HCT116 (cell line): ENCODE data around the gene SKAP1. TPM values are rescaled to one million over a fixed set of nuclear protein-coding genes. Genes with fewer than 3 reads are reported as not detected.

ENCODE experiments used
- ATAC-seq: fragments of 200-7000 bp; cut with Tn5 transposase; 2 replicates; pipeline ENCODE4 v1.9.1; 2020; ENCODE audit warnings: mild to moderate bottlenecking, moderate library complexity
- BruUV-seq: library from RNA; stranded (reverse); fragments of 400-500 nt; replicated peaks from 2 replicates; lab custom pipeline; 2021; lab: Mats Ljungman, UMichigan
- CTCF ChIA-PET: fragments of 300-600 bp; sonication (Branson Sonifier 250); formaldehyde crosslinking; loops from one replicate; lab custom pipeline; 2021; ENCODE audit warnings: antibody characterized with exemption; lab: Charles Lee
- POLR2A ChIA-PET: fragments of 300-600, 350-600 bp; sonication (Branson Sonifier 250); formaldehyde crosslinking; loops from one replicate; lab custom pipeline; 2021; ENCODE audit warnings: antibody characterized with exemption; lab: Charles Lee
- RAD21 ChIA-PET, 2 experiments: fragments of 300-600 bp; sonication (Branson Sonifier 250); formaldehyde crosslinking; loops; one replicate each; lab custom pipeline; 2023; ENCODE audit warnings: low total read pairs in 2 of 2; ENCODE audit not compliant: uncharacterized antibody in 2 of 2, unreplicated experiment in 2 of 2, low non-redundant PET in 1 of 2; lab: Charles Lee
- DNase-seq: peaks from one replicate; pipeline ENCODE4 v3.0.0-alpha.2; 2010; ENCODE audit warnings: low read depth, low spot score
- H2AFZ ChIP-seq: fragments of 200-600 bp; shearing (Covaris generic), sonication (generic); 2 replicates; pipeline ENCODE4 v1.6.1; 2017; ENCODE audit warnings: low read depth, mixed run types, mixed read lengths, antibody characterized with exemption, low read length; ENCODE audit not compliant: poor library complexity, severe bottlenecking
- H3K27ac ChIP-seq: 2 replicates; pipeline ENCODE4 v1.5.1; 2012; ENCODE audit warnings: low read depth, low read length
- H3K27me3 ChIP-seq: fragments of 200-600 bp; sonication (generic); 2 replicates; pipeline ENCODE4 v1.6.1; 2016; ENCODE audit warnings: mixed run types, low read length, mixed read lengths; ENCODE audit not compliant: insufficient read depth
- H3K36me3 ChIP-seq, 2 experiments: fragments of 200-500 bp in 1 of 2; fragments of 200-600 bp in 1 of 2; sonication (Bioruptor generic) in 1 of 2; sonication (generic) in 1 of 2; 2 replicates each; pipeline versions ENCODE4 v1.5.1 to v1.6.1; 2014 to 2016; ENCODE audit warnings: low read length in 2 of 2, inconsistent platforms in 1 of 2, mixed read lengths in 1 of 2, mixed run types in 1 of 2; ENCODE audit not compliant: insufficient read depth in 2 of 2, control insufficient read depth in 1 of 2
- H3K4me1 ChIP-seq, 2 experiments: fragments of 200-600 bp in 1 of 2; sonication (generic) in 1 of 2; 2 replicates each; pipeline versions ENCODE4 v1.5.1 to v1.6.1; 2012 to 2017; ENCODE audit warnings: low read length in 2 of 2, inconsistent platforms in 1 of 2, mild to moderate bottlenecking in 1 of 2, mixed read lengths in 1 of 2, mixed run types in 1 of 2, moderate library complexity in 1 of 2; ENCODE audit not compliant: insufficient read depth in 2 of 2, control insufficient read depth in 1 of 2
- H3K4me2 ChIP-seq: fragments of 200-600 bp; sonication (generic); 2 replicates; pipeline ENCODE4 v1.6.1; 2017; ENCODE audit warnings: mixed run types, low read length, mixed read lengths
- H3K4me3 ChIP-seq, 2 experiments: fragments of 200-600 bp in 1 of 2; sonication (generic) in 1 of 2; replicated peaks in 1 of 2; 2 replicates each; pipeline ENCODE4 v1.5.1; 2011 to 2016; ENCODE audit warnings: low read length in 2 of 2, control low read depth in 1 of 2, low read depth in 1 of 2, mild to moderate bottlenecking in 1 of 2, mixed read lengths in 1 of 2, mixed run types in 1 of 2
- H3K79me2 ChIP-seq: fragments of 200-600 bp; sonication (generic); 2 replicates; pipeline ENCODE4 v1.6.1; 2017; ENCODE audit warnings: mild to moderate bottlenecking, mixed run types, low read length, moderate library complexity, mixed read lengths; ENCODE audit not compliant: insufficient read depth
- H3K9ac ChIP-seq: fragments of 200-600 bp; sonication (generic); 2 replicates; pipeline ENCODE4 v1.6.1; 2016; ENCODE audit warnings: low read length, mixed read lengths
- H3K9me2 ChIP-seq: fragments of 200-600 bp; sonication (generic), shearing (Covaris generic); 2 replicates; pipeline ENCODE4 v1.6.1; 2017; ENCODE audit warnings: mixed run types, mild to moderate bottlenecking, moderate library complexity; ENCODE audit not compliant: insufficient read depth
- H3K9me3 ChIP-seq, 2 experiments: fragments of 200-500 bp in 1 of 2; fragments of 200-600 bp in 1 of 2; sonication (Bioruptor generic) in 1 of 2; sonication (generic) in 1 of 2; 2 replicates each; pipeline ENCODE4 v1.6.1; 2014 to 2017; ENCODE audit warnings: low read length in 2 of 2, mixed read lengths in 2 of 2, inconsistent platforms in 1 of 2, low read depth in 1 of 2, mild to moderate bottlenecking in 1 of 2, mixed run types in 1 of 2, moderate library complexity in 1 of 2; ENCODE audit not compliant: control insufficient read depth in 1 of 2, insufficient read depth in 1 of 2
- H4K20me1 ChIP-seq: fragments of 200-600 bp; sonication (generic), shearing (Covaris generic); 2 replicates; pipeline ENCODE4 v1.6.1; 2017; ENCODE audit warnings: mixed run types, mild to moderate bottlenecking, moderate library complexity; ENCODE audit not compliant: insufficient read depth
- ATF3 ChIP-seq: IDR thresholded peaks from 2 replicates; pipeline ENCODE4 v1.6.1; 2012
- CTCF ChIP-seq, 3 experiments: fragments of 200-600 bp in 1 of 3; sonication (generic) in 1 of 3; IDR thresholded peaks in 2 of 3; conservative IDR thresholded peaks in 1 of 3; 2 replicates each; pipeline ENCODE4 v1.5.1; 2012 to 2017; ENCODE audit warnings: low read depth in 2 of 3, low read length in 2 of 3, antibody characterized with exemption in 1 of 3, borderline replicate concordance in 1 of 3, control low read depth in 1 of 3, mild to moderate bottlenecking in 1 of 3, mixed read lengths in 1 of 3, mixed run types in 1 of 3, moderate library complexity in 1 of 3; ENCODE audit not compliant: insufficient read depth in 1 of 3
- EGR1 ChIP-seq: IDR thresholded peaks from 2 replicates; pipeline ENCODE4 v1.6.1; 2012; ENCODE audit warnings: low read depth
- FOSL1 ChIP-seq: IDR thresholded peaks from 2 replicates; pipeline ENCODE4 v1.6.1; 2012; ENCODE audit warnings: low read depth
- JUND ChIP-seq: IDR thresholded peaks from 2 replicates; pipeline ENCODE4 v1.6.1; 2012
- REST ChIP-seq: IDR thresholded peaks from 2 replicates; pipeline ENCODE4 v1.6.1; 2012; ENCODE audit warnings: low read depth
- SIN3A ChIP-seq: IDR thresholded peaks from 2 replicates; pipeline ENCODE4 v1.6.1; 2012; ENCODE audit warnings: low read depth
- SP1 ChIP-seq: IDR thresholded peaks from 2 replicates; pipeline ENCODE4 v1.6.1; 2012; ENCODE audit warnings: low read depth
- SRF ChIP-seq: IDR thresholded peaks from 2 replicates; pipeline ENCODE4 v1.6.1; 2012; ENCODE audit warnings: low read depth
- TCF7L2 ChIP-seq: IDR thresholded peaks from 2 replicates; pipeline ENCODE4 v1.7.0; 2011; ENCODE audit warnings: borderline replicate concordance, inconsistent platforms; ENCODE audit not compliant: insufficient read depth, insufficient read length; ENCODE audit errors: extremely low read depth
- YY1 ChIP-seq: IDR thresholded peaks from 2 replicates; pipeline ENCODE4 v1.6.1; 2011; ENCODE audit warnings: low read length, low read depth, moderate library complexity, mild to moderate bottlenecking; ENCODE audit not compliant: insufficient replicate concordance; ENCODE audit errors: extremely low read depth
- intact Hi-C: fragments of 100-400 bp; cut with micrococcal nuclease; formaldehyde crosslinking; loops from 2 replicates; pipeline ENCODE4 v1.10.0; 2022
- total RNA-seq: library from RNA; stranded (reverse); gene quantifications from one replicate; pipeline ENCODE4 v1.2.1, GENCODE V29; 2021; ENCODE audit not compliant: unreplicated experiment

SKAP1 gene
- total RNA-seq, 1 experiment from 2014 or later: 12.4 TPM

GRCh38 chr17:48174833-48175523 is 255.0 kb downstream of the SKAP1 start:
- Histone ChIP-seq H3K4me3 (no peak overlapping the region), H3K4me1 (no peaks in the 10 kb centered on the region), H3K4me2 (no peak overlapping the region), H3K27ac (no peak overlapping the region), H3K27me3 (no peaks in the 10 kb centered on the region), H3K9me3 (no peaks in the 10 kb centered on the region), H3K36me3 (no peaks in the 10 kb centered on the region), H3K9ac (no peak overlapping the region), H4K20me1 (no peaks in the 10 kb centered on the region), H3K9me2 (0 out of 2 replicates have a peak, but pooled peaks cover 2% of the 10 kb centered on the region), H3K79me2 (no peaks in the 10 kb centered on the region), H2AFZ (no peak overlapping the region)
- ATAC-seq (no peak), DNase-seq (no peak)
- BruUV-seq: no TSS peak
- TF ChIP-seq SRF (no peak), SIN3A (no peak), JUND (no peak), ATF3 (no peak), SP1 (no peak), YY1 (no peak)
- intact Hi-C loops: no loop called here
- ChIA-PET RAD21 (no interaction called here), POLR2A (interaction anchor here (0.6 to 1.1 kb wide), 2 partner anchors 9 to 88 kb away, joined by 3 to 4 read pairs; no protein-coding TSS in a partner anchor), CTCF (interaction anchor here (1.3 kb wide), 1 partner anchor 177 kb away, joined by 3 read pairs; no protein-coding TSS in a partner anchor)

- BruUV-seq: no TSS peak
- no peak for ATAC-seq
- POLR2A ChIA-PET: interaction anchor here (0.8 to 1.1 kb wide), 2 partner anchors 8 to 125 kb away, joined by 4 to 11 read pairs; partner anchors contain the start of gene NFE2L1
- no peak for TF ChIP-seq EGR1
- TF ChIP-seq FOSL1: no peak
- TF ChIP-seq SRF: no peak
- TF ChIP-seq TCF7L2: no peak
- no peak for TF ChIP-seq YY1
- no peak for TF ChIP-seq CTCF (IDR thresholded peaks at IDR 0.05 in 2 of 3, conservative IDR thresholded peaks at IDR 0.05 in 1 of 3; ENCODE audit: borderline replicate concordance in 1 of 3, insufficient read depth in 1 of 3, low read depth in 2 of 3, low read length in 2 of 3)
- no peak for TF ChIP-seq REST
- TF ChIP-seq SIN3A: no peak
Observed at GRCh38 chr17:48173191-48173984, 256.6 kb downstream of the SKAP1 start.

More at GRCh38 chr17:48173191-48173984, 256.6 kb downstream of the SKAP1 start:
- Histone ChIP-seq H3K9me2 (no peaks in the 10 kb centered on the region), H3K27me3 (no peaks in the 10 kb centered on the region), H3K27ac (no peak overlapping the region), H2AFZ (no peak overlapping the region), H3K79me2 (no peaks in the 10 kb centered on the region), H3K4me2 (no peak overlapping the region), H3K9ac (no peak overlapping the region), H4K20me1 (no peaks in the 10 kb centered on the region), H3K4me3 (no peak overlapping the region), H3K9me3 (no peaks in the 10 kb centered on the region), H3K36me3 (no peaks in the 10 kb centered on the region), H3K4me1 (no peaks in the 10 kb centered on the region)
- DNase-seq: no peak
- RAD21 ChIA-PET: no interaction called here
- intact Hi-C loops: no loop called here
- CTCF ChIA-PET: interaction anchor here (1.0 to 1.9 kb wide), 3 partner anchors 12 to 14 kb away, joined by 3 to 7 read pairs (median 3); no protein-coding TSS in a partner anchor
